NT2/D1 (cell line): Measurements from ENCODE around the gene MOGAT3.

Experiments
- DNase-seq: peaks from one replicate; pipeline ENCODE4 v3.0.0-alpha.2; 2011; ENCODE audit warnings: low read depth, low spot score
- H3K27me3 ChIP-seq: 2 replicates; pipeline ENCODE4 v1.6.0; 2011; ENCODE audit warnings: mild to moderate bottlenecking; ENCODE audit not compliant: insufficient read length, insufficient read depth
- H3K36me3 ChIP-seq: 2 replicates; pipeline ENCODE4 v1.6.1; 2011; ENCODE audit warnings: mild to moderate bottlenecking, low read length, mixed read lengths; ENCODE audit not compliant: insufficient read depth, insufficient read length
- H3K4me1 ChIP-seq: 2 replicates; pipeline ENCODE4 v1.5.1; 2011; ENCODE audit not compliant: insufficient read depth, insufficient read length
- H3K4me3 ChIP-seq: 2 replicates; pipeline ENCODE4 v1.5.1; 2011; ENCODE audit warnings: low read depth; ENCODE audit not compliant: insufficient read length
- H3K9ac ChIP-seq: 2 replicates; pipeline ENCODE4 v1.6.0; 2011; ENCODE audit warnings: low read depth; ENCODE audit not compliant: insufficient read length
- H3K9me3 ChIP-seq: 2 replicates; pipeline ENCODE4 v1.5.1; 2011; ENCODE audit warnings: mild to moderate bottlenecking, low read length; ENCODE audit not compliant: insufficient read depth
- SUZ12 ChIP-seq: IDR thresholded peaks from 2 replicates; pipeline ENCODE4 v1.6.1; 2011; ENCODE audit not compliant: insufficient read length, insufficient read depth; ENCODE audit errors: extremely low read depth
- YY1 ChIP-seq: IDR thresholded peaks from 2 replicates; pipeline ENCODE4 v1.6.1; 2011; ENCODE audit not compliant: insufficient read length, insufficient read depth
- ZNF274 ChIP-seq: IDR thresholded peaks from 2 replicates; pipeline ENCODE4 v1.6.1; 2011; ENCODE audit warnings: mild to moderate bottlenecking, low read depth, low read length

Gene MOGAT3

GRCh38 chr7:101151908-101152651, 48.8 kb downstream of the MOGAT3 start:
- H3K4me3 ChIP-seq = no peak overlapping the region
- H3K9me3 ChIP-seq = peaks cover 6% of the 10 kb centered on the region; the same call in 1 of the 2 replicates
- no peak for DNase-seq
- H3K27me3 ChIP-seq = no peaks in the 10 kb centered on the region
- no peaks in the 10 kb centered on the region for H3K4me1 ChIP-seq
- H3K36me3 ChIP-seq = peaks cover 6% of the 10 kb centered on the region
- TF ChIP-seq YY1 = no peak
- TF ChIP-seq ZNF274 = no peak
- no peak for TF ChIP-seq SUZ12
- no peak overlapping the region for H3K9ac ChIP-seq
